K562 (cell line): ENCODE data around the gene TIPARP. TPM values are rescaled to one million over a fixed set of nuclear protein-coding genes. Genes with fewer than 3 reads are reported as not detected.

Experiments used
- ATAC-seq: fragments of 200-7000 bp; cut with Tn5 transposase; 3 replicates; pipeline ENCODE4 v1.9.1; 2020; ENCODE audit warnings: moderate library complexity
- BruUV-seq: library from RNA; stranded (reverse); fragments of 400-500 nt; replicated peaks from 2 replicates; lab custom pipeline; 2021; lab: Mats Ljungman, UMichigan
- CTCF ChIA-PET: fragments of 300-600 bp; formaldehyde crosslinking; extraction: SDS; loops from one replicate; lab custom pipeline; 2021; ENCODE audit warnings: low intra/inter-chr PET ratio; lab: Yijun Ruan, JAX
- POLR2A ChIA-PET: fragments of 300-600, 350-650 bp; sonication (Branson Sonifier 250); formaldehyde crosslinking; extraction: SDS; loops from one replicate; lab custom pipeline; 2021; ENCODE audit warnings: antibody characterized with exemption, inconsistent platforms; lab: Yijun Ruan, JAX
- DNase-seq, 4 experiments: peaks; one replicate each; pipeline versions ENCODE4 v3.0.0 to v3.0.0-alpha.2; 2011 to 2018; ENCODE audit warnings: low spot score in 3 of 4, mixed read lengths in 3 of 4; ENCODE audit errors: extremely low read depth in 1 of 4
- FAIRE-seq: peaks from 2 replicates; lab custom pipeline; 2011; peaks lifted over from hg19 to GRCh38; lab: Jason Lieb, UNC
- H2AFZ ChIP-seq: 2 replicates; pipeline ENCODE4 v1.6.0; 2011; ENCODE audit warnings: low read depth, low read length, control low read depth, inconsistent platforms
- H3K27ac ChIP-seq: fragments of 200-600 bp; 3 replicates; pipeline ENCODE4 v1.8.0; 2011; ENCODE audit warnings: low read depth, mild to moderate bottlenecking, control low read depth, inconsistent platforms, low read length, moderate library complexity, mixed read lengths; ENCODE audit errors: extremely low read depth
- H3K27me3 ChIP-seq, 2 experiments: fragments of 300-600 bp in 1 of 2; 2 replicates in 1 of 2; 3 replicates in 1 of 2; pipeline versions ENCODE4 v1.6.0 to v1.8.0; 2011; ENCODE audit warnings: inconsistent platforms in 2 of 2, low read length in 2 of 2, mild to moderate bottlenecking in 1 of 2, mixed read lengths in 1 of 2, moderate library complexity in 1 of 2; ENCODE audit not compliant: control insufficient read depth in 2 of 2, insufficient read depth in 2 of 2
- H3K36me3 ChIP-seq: fragments of 300-600 bp; 3 replicates; pipeline ENCODE4 v1.8.0; 2011; ENCODE audit warnings: mild to moderate bottlenecking, low read length, inconsistent platforms; ENCODE audit not compliant: control insufficient read depth, insufficient read depth
- H3K4me1 ChIP-seq, 2 experiments: fragments of 200-600 bp in 1 of 2; replicated peaks in 1 of 2; 2 replicates in 1 of 2; 3 replicates in 1 of 2; pipeline versions ENCODE4 v1.5.1 to v1.8.0; 2011; ENCODE audit warnings: inconsistent platforms in 2 of 2, low read length in 2 of 2, mild to moderate bottlenecking in 1 of 2, mixed read lengths in 1 of 2, moderate library complexity in 1 of 2; ENCODE audit not compliant: control insufficient read depth in 2 of 2, insufficient read depth in 2 of 2
- H3K4me2 ChIP-seq: 2 replicates; pipeline ENCODE4 v1.6.1; 2011; ENCODE audit warnings: low read length, control low read depth, inconsistent platforms, mixed read lengths; ENCODE audit not compliant: insufficient read depth
- H3K4me3 ChIP-seq: fragments of 200-600 bp; sonication (generic), shearing (Covaris generic); 2 replicates; pipeline ENCODE4 v1.5.1; 2016; ENCODE audit warnings: control low read depth, inconsistent platforms
- H3K79me2 ChIP-seq: fragments of 200-600 bp; 3 replicates; pipeline ENCODE4 v1.8.0; 2011; ENCODE audit warnings: low read length, inconsistent platforms; ENCODE audit not compliant: control insufficient read depth, insufficient read depth
- H3K9ac ChIP-seq, 2 experiments: 2 replicates each; pipeline versions ENCODE4 v1.6.0 to v1.6.1; 2011; ENCODE audit warnings: low read depth in 2 of 2, low read length in 2 of 2, control low read depth in 1 of 2, inconsistent platforms in 1 of 2, mild to moderate bottlenecking in 1 of 2, mixed read lengths in 1 of 2; ENCODE audit not compliant: insufficient read depth in 1 of 2
- H3K9me1 ChIP-seq: one replicate; pipeline ENCODE4 v1.6.0; 2011; ENCODE audit warnings: inconsistent platforms, mild to moderate bottlenecking, low read length, moderate library complexity; ENCODE audit not compliant: control insufficient read depth, insufficient read depth
- H3K9me3 ChIP-seq: replicated peaks from 2 replicates; pipeline ENCODE4 v1.5.1; 2011; ENCODE audit warnings: low read depth, low read length, inconsistent platforms; ENCODE audit not compliant: control insufficient read depth, insufficient read depth
- H4K20me1 ChIP-seq: replicated peaks from 2 replicates; pipeline ENCODE4 v1.6.1; 2011; ENCODE audit warnings: low read length, inconsistent platforms, mixed read lengths; ENCODE audit not compliant: control insufficient read depth, insufficient read depth
- CC2D1A ChIP-seq: fragments of 450-650 bp; IDR thresholded peaks from 2 replicates; pipeline ENCODE4 v1.6.1; 2017; ENCODE audit warnings: mild to moderate bottlenecking
- ETV6 ChIP-seq, 3 experiments: fragments of 150-350 bp in 1 of 3; sonication (generic) in 1 of 3; formaldehyde crosslinking in 1 of 3; IDR thresholded peaks; 2 replicates each; pipeline versions ENCODE4 v1.6.1 to v1.8.0; 2014 to 2022; ENCODE audit warnings: borderline replicate concordance in 2 of 3, low read depth in 2 of 3, antibody characterized with exemption in 1 of 3, low read length in 1 of 3, mild to moderate bottlenecking in 1 of 3, missing genetic modification reagents in 1 of 3
- FOXK2 ChIP-seq, 2 experiments: fragments of 450-650 bp; IDR thresholded peaks in 1 of 2; conservative IDR thresholded peaks in 1 of 2; 2 replicates each; pipeline ENCODE4 v1.6.1; 2016; ENCODE audit warnings: low read depth in 2 of 2, mild to moderate bottlenecking in 1 of 2
- HMG20B ChIP-seq: fragments of 250-450 bp; sonication (Bioruptor Pico); IDR thresholded peaks from 2 replicates; pipeline ENCODE4 v1.5.0; 2021; ENCODE audit warnings: mild to moderate bottlenecking
- LEF1 ChIP-seq: fragments of 450-650 bp; IDR thresholded peaks from 2 replicates; pipeline ENCODE4 v1.6.1; 2016; ENCODE audit warnings: mild to moderate bottlenecking
- MAFG ChIP-seq: fragments of 450-650 bp; conservative IDR thresholded peaks from 2 replicates; pipeline ENCODE4 v1.6.1; 2016; ENCODE audit warnings: missing genetic modification characterization, missing compliant biosample characterization
- MXI1 ChIP-seq: IDR thresholded peaks from 2 replicates; pipeline ENCODE4 v1.6.1; 2011; ENCODE audit warnings: low read depth, mild to moderate bottlenecking, improper control_type of control experiment, low read length
- PYGO2 ChIP-seq: fragments of 450-650 bp; IDR thresholded peaks from 2 replicates; pipeline ENCODE4 v1.6.1; 2016; ENCODE audit warnings: mild to moderate bottlenecking, missing genetic modification characterization, moderate library complexity, missing compliant biosample characterization
- SRSF9 ChIP-seq: fragments of 200-400 bp; formaldehyde crosslinking; IDR thresholded peaks from 2 replicates; pipeline ENCODE4 v1.6.1; 2017; ENCODE audit warnings: low read depth, low read length, borderline replicate concordance
- TBL1XR1 ChIP-seq, 2 experiments: IDR thresholded peaks; 2 replicates each; pipeline ENCODE4 v1.6.1; 2012; ENCODE audit warnings: improper control_type of control experiment in 2 of 2, low read length in 2 of 2, mild to moderate bottlenecking in 1 of 2
- TEAD1 ChIP-seq, 2 experiments: fragments of 450-650 bp in 1 of 2; sonication (generic) in 1 of 2; formaldehyde crosslinking; IDR thresholded peaks; 2 replicates each; pipeline versions ENCODE4 v1.4.0 to v1.8.0; 2020 to 2022; ENCODE audit warnings: mild to moderate bottlenecking in 2 of 2, missing genetic modification reagents in 1 of 2
- THRAP3 ChIP-seq: fragments of 450-650 bp; IDR thresholded peaks from 2 replicates; pipeline ENCODE4 v1.6.1; 2016; ENCODE audit warnings: mild to moderate bottlenecking, inconsistent platforms, borderline replicate concordance
- ZNF124 ChIP-seq: sonication (generic); formaldehyde crosslinking; IDR thresholded peaks from 2 replicates; pipeline ENCODE4 v1.8.1; 2022; ENCODE audit warnings: missing genetic modification reagents
- WGBS: fragments of 100-300 bp; shearing (Covaris generic); methylation state at CpG from one replicate; pipeline ENCODE4 v1.1.6; 2016; ENCODE audit warnings: low coverage, mixed read lengths; ENCODE audit not compliant: insufficient coverage; ENCODE audit errors: missing lambda C conversion rate; 5-methylcytosine and 5-hydroxymethylcytosine counted together
- in situ Hi-C: fragments of 300-500 bp; cut with MboI; formaldehyde crosslinking; loops from 4 replicates; pipeline ENCODE4 v1.15.0; 2018; ENCODE audit warnings: inconsistent platforms, mixed read lengths
- intact Hi-C: fragments of 100-400 bp; cut with micrococcal nuclease; formaldehyde crosslinking; loops from 2 replicates; pipeline ENCODE4 v1.14.2; 2022
- polyA plus RNA-seq, 8 experiments: library from polyadenylated mRNA; depleted of rRNA in 4 of 8; stranded (reverse) in 5 of 8; unstranded in 3 of 8; fragments of >200 nt; fragmentation: Nextera tagmentation in 2 of 8; fragmentation: Illumina TruSeq in 1 of 8; extraction: Ambion mirVana in 2 of 8; extraction: Trizol in 1 of 8; gene quantifications; 2 replicates each; pipeline versions ENCODE4 v1.2.1 to v1.2.3, GENCODE V29; 2011 to 2014; ENCODE audit warnings: inconsistent platforms in 1 of 8, missing spikeins in 1 of 8
- total RNA-seq, 7 experiments: library from RNA; depleted of rRNA in 6 of 7; stranded (reverse); fragments of >200 nt in 6 of 7; fragmentation: Illumina TruSeq in 2 of 7; extraction: Trizol in 2 of 7; gene quantifications; 2 replicates each; pipeline versions ENCODE4 v1.2.1 to v1.2.3, GENCODE V29; 2011 to 2021; ENCODE audit warnings: low replicate concordance in 1 of 7
- TF ChIP-seq, protein P1 (sequence below): fragments of 250-450 bp; sonication (Bioruptor Pico); IDR thresholded peaks from 2 replicates; pipeline ENCODE4 v1.5.0; 2021
- TF ChIP-seq, protein P2 (sequence below), 2 experiments: fragments of 200-800 bp in 1 of 2; sonication (Bioruptor generic) in 1 of 2; sonication (generic) in 1 of 2; formaldehyde crosslinking in 1 of 2; IDR thresholded peaks in 1 of 2; conservative IDR thresholded peaks in 1 of 2; 2 replicates each; pipeline versions ENCODE4 v1.5.0 to v1.6.1; 2016 to 2020; ENCODE audit warnings: missing compliant biosample characterization in 1 of 2, missing genetic modification characterization in 1 of 2, missing genetic modification reagents in 1 of 2
- TF ChIP-seq, protein P3 (sequence below): sonication (generic); formaldehyde crosslinking; IDR thresholded peaks from 2 replicates; pipeline ENCODE4 v1.8.1; 2023; ENCODE audit warnings: missing genetic modification reagents, mild to moderate bottlenecking, borderline replicate concordance

The TIPARP gene
- total and polyA plus RNA-seq, 9 of the 15 experiments (the other 6 are each of a cell fraction or from before 2014, with no cell fraction given): 2.4 to 29.4 (median 15.1) TPM

GRCh38 chr3:156735471-156735870 lies 61.1 kb downstream of the TIPARP start:
- ATAC-seq: no peak
- in situ Hi-C loops (no loop called here), intact Hi-C loops (no loop called here)
- Histone ChIP-seq H3K36me3 (no peaks in the 10 kb centered on the region), H3K27ac (no peak overlapping the region), H3K9me1 (no peaks in the 10 kb centered on the region), H3K4me3 (no peak overlapping the region), H3K4me1 (peaks cover 0 to under 1% of the 10 kb centered on the region in 2 experiments; a peak in 1 of 5 replicates), H2AFZ (no peak overlapping the region), H3K27me3 (no peaks in the 10 kb centered on the region), H3K4me2 (no peak overlapping the region), H3K79me2 (no peaks in the 10 kb centered on the region), H4K20me1 (no peaks in the 10 kb centered on the region), H3K9me3 (no peaks in the 10 kb centered on the region), H3K9ac (no peak overlapping the region)
- no peak for DNase-seq
- no peak for FAIRE-seq
- ChIA-PET POLR2A (interaction anchor here (1.3 kb wide), 1 partner anchor 15 kb away, joined by 3 read pairs; no protein-coding TSS in a partner anchor), CTCF (no interaction called here)
- BruUV-seq: no TSS peak
- 14% methylated on average over 3 of the region's 4 CpGs for WGBS
- TF ChIP-seq MAFG (tag) (no peak), TEAD1 (CRISPR knock-in tag; IDR thresholded peaks at IDR 0.05) (no peak), SRSF9 (no peak), FOXK2 (conservative IDR thresholded peaks at IDR 0.05 in 1 of 2, IDR thresholded peaks at IDR 0.05 in 1 of 2; ENCODE audit: low read depth in 2 of 2) (no peak), ZNF124 (no peak), MXI1 (no peak), THRAP3 (no peak), LEF1 (no peak), HMG20B (no peak), TBL1XR1 (IDR thresholded peaks at IDR 0.05; ENCODE audit: low read length in 2 of 2) (no peak), CC2D1A (no peak), PYGO2 (tag) (no peak), ETV6 (IDR thresholded peaks at IDR 0.05; ENCODE audit: borderline replicate concordance in 1 of 2, low read depth in 2 of 2, low read length in 1 of 2) (no peak), ETV6 (CRISPR knock-in tag; IDR thresholded peaks at IDR 0.05; ENCODE audit: borderline replicate concordance) (no peak)
- TF ChIP-seq, protein P1, sequence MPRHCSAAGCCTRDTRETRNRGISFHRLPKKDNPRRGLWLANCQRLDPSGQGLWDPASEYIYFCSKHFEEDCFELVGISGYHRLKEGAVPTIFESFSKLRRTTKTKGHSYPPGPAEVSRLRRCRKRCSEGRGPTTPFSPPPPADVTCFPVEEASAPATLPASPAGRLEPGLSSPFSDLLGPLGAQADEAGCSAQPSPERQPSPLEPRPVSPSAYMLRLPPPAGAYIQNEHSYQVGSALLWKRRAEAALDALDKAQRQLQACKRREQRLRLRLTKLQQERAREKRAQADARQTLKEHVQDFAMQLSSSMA (CRISPR knock-in tag): no peak
- TF ChIP-seq, protein P2, sequence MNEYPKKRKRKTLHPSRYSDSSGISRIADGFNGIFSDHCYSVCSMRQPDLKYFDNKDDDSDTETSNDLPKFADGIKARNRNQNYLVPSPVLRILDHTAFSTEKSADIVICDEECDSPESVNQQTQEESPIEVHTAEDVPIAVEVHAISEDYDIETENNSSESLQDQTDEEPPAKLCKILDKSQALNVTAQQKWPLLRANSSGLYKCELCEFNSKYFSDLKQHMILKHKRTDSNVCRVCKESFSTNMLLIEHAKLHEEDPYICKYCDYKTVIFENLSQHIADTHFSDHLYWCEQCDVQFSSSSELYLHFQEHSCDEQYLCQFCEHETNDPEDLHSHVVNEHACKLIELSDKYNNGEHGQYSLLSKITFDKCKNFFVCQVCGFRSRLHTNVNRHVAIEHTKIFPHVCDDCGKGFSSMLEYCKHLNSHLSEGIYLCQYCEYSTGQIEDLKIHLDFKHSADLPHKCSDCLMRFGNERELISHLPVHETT (CRISPR knock-in tag; conservative IDR thresholded peaks at IDR 0.05 in 1 of 2, IDR thresholded peaks at IDR 0.05 in 1 of 2): no peak
- TF ChIP-seq, protein P3, sequence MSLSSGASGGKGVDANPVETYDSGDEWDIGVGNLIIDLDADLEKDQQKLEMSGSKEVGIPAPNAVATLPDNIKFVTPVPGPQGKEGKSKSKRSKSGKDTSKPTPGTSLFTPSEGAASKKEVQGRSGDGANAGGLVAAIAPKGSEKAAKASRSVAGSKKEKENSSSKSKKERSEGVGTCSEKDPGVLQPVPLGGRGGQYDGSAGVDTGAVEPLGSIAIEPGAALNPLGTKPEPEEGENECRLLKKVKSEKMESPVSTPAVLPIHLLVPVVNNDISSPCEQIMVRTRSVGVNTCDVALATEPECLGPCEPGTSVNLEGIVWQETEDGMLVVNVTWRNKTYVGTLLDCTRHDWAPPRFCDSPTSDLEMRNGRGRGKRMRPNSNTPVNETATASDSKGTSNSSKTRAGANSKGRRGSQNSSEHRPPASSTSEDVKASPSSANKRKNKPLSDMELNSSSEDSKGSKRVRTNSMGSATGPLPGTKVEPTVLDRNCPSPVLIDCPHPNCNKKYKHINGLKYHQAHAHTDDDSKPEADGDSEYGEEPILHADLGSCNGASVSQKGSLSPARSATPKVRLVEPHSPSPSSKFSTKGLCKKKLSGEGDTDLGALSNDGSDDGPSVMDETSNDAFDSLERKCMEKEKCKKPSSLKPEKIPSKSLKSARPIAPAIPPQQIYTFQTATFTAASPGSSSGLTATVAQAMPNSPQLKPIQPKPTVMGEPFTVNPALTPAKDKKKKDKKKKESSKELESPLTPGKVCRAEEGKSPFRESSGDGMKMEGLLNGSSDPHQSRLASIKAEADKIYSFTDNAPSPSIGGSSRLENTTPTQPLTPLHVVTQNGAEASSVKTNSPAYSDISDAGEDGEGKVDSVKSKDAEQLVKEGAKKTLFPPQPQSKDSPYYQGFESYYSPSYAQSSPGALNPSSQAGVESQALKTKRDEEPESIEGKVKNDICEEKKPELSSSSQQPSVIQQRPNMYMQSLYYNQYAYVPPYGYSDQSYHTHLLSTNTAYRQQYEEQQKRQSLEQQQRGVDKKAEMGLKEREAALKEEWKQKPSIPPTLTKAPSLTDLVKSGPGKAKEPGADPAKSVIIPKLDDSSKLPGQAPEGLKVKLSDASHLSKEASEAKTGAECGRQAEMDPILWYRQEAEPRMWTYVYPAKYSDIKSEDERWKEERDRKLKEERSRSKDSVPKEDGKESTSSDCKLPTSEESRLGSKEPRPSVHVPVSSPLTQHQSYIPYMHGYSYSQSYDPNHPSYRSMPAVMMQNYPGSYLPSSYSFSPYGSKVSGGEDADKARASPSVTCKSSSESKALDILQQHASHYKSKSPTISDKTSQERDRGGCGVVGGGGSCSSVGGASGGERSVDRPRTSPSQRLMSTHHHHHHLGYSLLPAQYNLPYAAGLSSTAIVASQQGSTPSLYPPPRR: no peak
